DMS153 treated with DMSO at 0.1 percent for 48 hours (cell line): ENCODE results near the gene ANKRD44.

Source experiments
- DNase-seq: peaks from one replicate; lab custom pipeline; 2025; ENCODE audit not compliant: unreplicated experiment; lab: John Stamatoyannopoulos, UW

The ANKRD44 gene

GRCh38 chr2:197261808-197262226 lies 48.8 kb downstream of the ANKRD44 start:
- peak; percentile 52 for DNase-seq

GRCh38 chr2:197259470-197259999 lies 51.0 kb downstream of the ANKRD44 start:
- no peak for DNase-seq

GRCh38 chr2:197258580-197258979 lies 52.0 kb downstream of the ANKRD44 start:
- no peak for DNase-seq

- peak; percentile 47 for DNase-seq
Observed at GRCh38 chr2:197256547-197257170, 53.9 kb downstream of the ANKRD44 start.

GRCh38 chr2:197256021-197256420 lies 54.6 kb downstream of the ANKRD44 start:
- DNase-seq = peak; percentile 41

GRCh38 chr2:197255543-197255942 lies 55.0 kb downstream of the ANKRD44 start:
- peak; percentile 41 for DNase-seq

- DNase-seq = no peak
Observed at GRCh38 chr2:197254776-197255530, 55.6 kb downstream of the ANKRD44 start.

- no peak for DNase-seq
Observed at GRCh38 chr2:197251576-197251975, 59.0 kb downstream of the ANKRD44 start.

- DNase-seq = no peak
Observed at GRCh38 chr2:197251163-197251562, 59.4 kb downstream of the ANKRD44 start.

GRCh38 chr2:197250084-197250397 lies 60.5 kb downstream of the ANKRD44 start:
- no peak for DNase-seq

- no peak for DNase-seq
Observed at GRCh38 chr2:197249381-197250083, 61.0 kb downstream of the ANKRD44 start.

- no peak for DNase-seq
Observed at GRCh38 chr2:197248623-197249022, 62.0 kb downstream of the ANKRD44 start.

- no peak for DNase-seq
Observed at GRCh38 chr2:197248001-197248401, 62.6 kb downstream of the ANKRD44 start.

- no peak for DNase-seq
Observed at GRCh38 chr2:197247083-197247482, 63.5 kb downstream of the ANKRD44 start.

- DNase-seq = no peak
Observed at GRCh38 chr2:197245829-197246804, 64.5 kb downstream of the ANKRD44 start.

- DNase-seq = no peak
Observed at GRCh38 chr2:197244349-197244748, 66.2 kb downstream of the ANKRD44 start.

GRCh38 chr2:197242719-197243118 lies 67.9 kb downstream of the ANKRD44 start:
- DNase-seq = no peak

GRCh38 chr2:197241596-197241995 lies 69.0 kb downstream of the ANKRD44 start:
- no peak for DNase-seq

GRCh38 chr2:197241153-197241552 lies 69.4 kb downstream of the ANKRD44 start:
- no peak for DNase-seq

GRCh38 chr2:197240421-197241041 lies 70.0 kb downstream of the ANKRD44 start:
- DNase-seq = no peak
